ENCODE measurements around the gene CNOT6.

GRCh38 chr5:180607861-180608571 is 113.8 kb downstream of the CNOT6 start:
- no peak for TF ChIP-seq SUZ12 (IDR thresholded peaks at IDR 0.05; ENCODE audit: extremely low read depth, insufficient read depth, insufficient read length)
- TF ChIP-seq ZNF274 (IDR thresholded peaks at IDR 0.05; ENCODE audit: low read depth, low read length), result no peak
- no peak for TF ChIP-seq YY1 (IDR thresholded peaks at IDR 0.05; ENCODE audit: insufficient read depth, insufficient read length)

All from NT2/D1 (cell line).